NT2/D1 (cell line): ENCODE data around the gene HIGD1C.
"Not testable (repeated sequence)": the region's sequence is repeated elsewhere in the genome, so short reads cannot be mapped to it uniquely, and the experiment has no call there.

Source experiments
- DNase-seq: peaks from one replicate; pipeline ENCODE4 v3.0.0-alpha.2; 2011; ENCODE audit warnings: low read depth, low spot score
- H3K27me3 ChIP-seq: 2 replicates; pipeline ENCODE4 v1.6.0; 2011; ENCODE audit warnings: mild to moderate bottlenecking; ENCODE audit not compliant: insufficient read length, insufficient read depth
- H3K36me3 ChIP-seq: 2 replicates; pipeline ENCODE4 v1.6.1; 2011; ENCODE audit warnings: mild to moderate bottlenecking, low read length, mixed read lengths; ENCODE audit not compliant: insufficient read depth, insufficient read length
- H3K4me1 ChIP-seq: 2 replicates; pipeline ENCODE4 v1.5.1; 2011; ENCODE audit not compliant: insufficient read depth, insufficient read length
- H3K4me3 ChIP-seq: 2 replicates; pipeline ENCODE4 v1.5.1; 2011; ENCODE audit warnings: low read depth; ENCODE audit not compliant: insufficient read length
- H3K9ac ChIP-seq: 2 replicates; pipeline ENCODE4 v1.6.0; 2011; ENCODE audit warnings: low read depth; ENCODE audit not compliant: insufficient read length
- H3K9me3 ChIP-seq: 2 replicates; pipeline ENCODE4 v1.5.1; 2011; ENCODE audit warnings: mild to moderate bottlenecking, low read length; ENCODE audit not compliant: insufficient read depth
- SUZ12 ChIP-seq: IDR thresholded peaks from 2 replicates; pipeline ENCODE4 v1.6.1; 2011; ENCODE audit not compliant: insufficient read length, insufficient read depth; ENCODE audit errors: extremely low read depth
- YY1 ChIP-seq: IDR thresholded peaks from 2 replicates; pipeline ENCODE4 v1.6.1; 2011; ENCODE audit not compliant: insufficient read length, insufficient read depth
- ZNF274 ChIP-seq: IDR thresholded peaks from 2 replicates; pipeline ENCODE4 v1.6.1; 2011; ENCODE audit warnings: mild to moderate bottlenecking, low read depth, low read length

Gene HIGD1C

GRCh38 chr12:51011955-51012354, 59.6 kb downstream of the HIGD1C start:
- H3K27me3 ChIP-seq, result no peaks in the 10 kb centered on the region
- TF ChIP-seq ZNF274, result no peak
- no peak for TF ChIP-seq YY1
- no peak for TF ChIP-seq SUZ12
- H3K4me3 ChIP-seq, result no peak overlapping the region
- H3K36me3 ChIP-seq, result peaks cover 16% of the 10 kb centered on the region
- H3K9ac ChIP-seq, result no peak overlapping the region
- no peak for DNase-seq
- no peaks in the 10 kb centered on the region for H3K4me1 ChIP-seq
- no peaks in the 10 kb centered on the region for H3K9me3 ChIP-seq

GRCh38 chr12:51012570-51013236, 60.4 kb downstream of the HIGD1C start:
- no peaks in the 10 kb centered on the region for H3K4me1 ChIP-seq
- H3K36me3 ChIP-seq, result peaks cover 9% of the 10 kb centered on the region
- TF ChIP-seq ZNF274 (no peak), SUZ12 (no peak), YY1 (no peak)
- no peak overlapping the region for H3K4me3 ChIP-seq
- H3K9ac ChIP-seq, result no peak overlapping the region
- no peak for DNase-seq
- no peaks in the 10 kb centered on the region for H3K27me3 ChIP-seq
- no peaks in the 10 kb centered on the region for H3K9me3 ChIP-seq

- TF ChIP-seq ZNF274, result no peak
- TF ChIP-seq SUZ12, result no peak
- no peak for TF ChIP-seq YY1
- Histone ChIP-seq H3K27me3 (no peaks in the 10 kb centered on the region), H3K4me1 (no peaks in the 10 kb centered on the region), H3K4me3 (no peak overlapping the region), H3K9ac (no peak overlapping the region), H3K9me3 (no peaks in the 10 kb centered on the region), H3K36me3 (peaks cover 1% of the 10 kb centered on the region)
- DNase-seq, result no peak
Observed at GRCh38 chr12:51013441-51013840, 61.1 kb downstream of the HIGD1C start.

GRCh38 chr12:51014467-51014866, 62.1 kb downstream of the HIGD1C start:
- DNase-seq, H3K27me3 ChIP-seq, H3K9me3 ChIP-seq, H3K4me3 ChIP-seq, H3K4me1 ChIP-seq, H3K36me3 ChIP-seq, H3K9ac ChIP-seq: not testable (repeated sequence)

- Histone ChIP-seq H3K9ac (no peak overlapping the region), H3K4me3 (no peak overlapping the region), H3K9me3 (no peaks in the 10 kb centered on the region), H3K27me3 (no peaks in the 10 kb centered on the region), H3K4me1 (no peaks in the 10 kb centered on the region), H3K36me3 (peaks cover 3% of the 10 kb centered on the region)
- no peak for DNase-seq
- TF ChIP-seq SUZ12 (no peak), ZNF274 (no peak), YY1 (no peak)
Observed at GRCh38 chr12:51017452-51017851, 65.1 kb downstream of the HIGD1C start.

- Histone ChIP-seq H3K27me3 (no peaks in the 10 kb centered on the region), H3K9ac (no peak overlapping the region)
- TF ChIP-seq YY1 (no peak), SUZ12 (no peak), ZNF274 (no peak)
Observed at GRCh38 chr12:51018956-51019355, 66.6 kb downstream of the HIGD1C start.

GRCh38 chr12:51019927-51020326, 67.6 kb downstream of the HIGD1C start:
- no peaks in the 10 kb centered on the region for H3K27me3 ChIP-seq
- no peak for DNase-seq
- no peak for TF ChIP-seq ZNF274
- no peak for TF ChIP-seq SUZ12
- no peak for TF ChIP-seq YY1
- no peaks in the 10 kb centered on the region for H3K4me1 ChIP-seq
- H3K4me3 ChIP-seq, result no peak overlapping the region
- peaks cover 6% of the 10 kb centered on the region for H3K36me3 ChIP-seq
- H3K9ac ChIP-seq, result no peak overlapping the region
- H3K9me3 ChIP-seq, result no peaks in the 10 kb centered on the region

More at GRCh38 chr12:51018956-51019355, 66.6 kb downstream of the HIGD1C start:
- Histone ChIP-seq H3K36me3 (peaks cover 6% of the 10 kb centered on the region), H3K4me3 (no peak overlapping the region), H3K4me1 (no peaks in the 10 kb centered on the region), H3K9me3 (no peaks in the 10 kb centered on the region)
- no peak for DNase-seq
